Esophagus muscularis mucosa (tissue), 4 donors: ENCODE results near the gene AJAP1. TPM values are rescaled to one million over a fixed set of nuclear protein-coding genes. Genes with fewer than 3 reads are reported as not detected.

Experiments
- DNase-seq: peaks from one replicate; pipeline ENCODE4 v3.0.0-alpha.2; 2017; ENCODE audit errors: extremely low spot score
- H3K27ac ChIP-seq, 4 donors: fragments of 200-600 bp; sonication (generic); replicated peaks in 1 of 4; 1 replicate in 3 of 4; 2 replicates in 1 of 4; pipeline ENCODE4 v1.5.1; 2016 to 2019; ENCODE audit warnings: mild to moderate bottlenecking in 1 of 4
- H3K27me3 ChIP-seq, 4 donors: fragments of 200-600 bp; sonication (generic); one replicate each; pipeline versions ENCODE4 v1.5.1 to v1.6.0; 2016 to 2019
- H3K36me3 ChIP-seq, 4 donors: fragments of 200-600 bp; sonication (generic); one replicate each; pipeline ENCODE4 v1.5.1; 2016 to 2019
- H3K4me1 ChIP-seq, 4 donors: fragments of 200-600 bp; sonication (generic); one replicate each; pipeline ENCODE4 v1.5.1; 2016 to 2019
- H3K4me3 ChIP-seq, 4 donors: fragments of 200-600 bp; sonication (generic); 1 replicate in 2 of 4; 2 replicates in 2 of 4; pipeline ENCODE4 v1.5.1; 2016 to 2019; ENCODE audit warnings: mild to moderate bottlenecking in 4 of 4, moderate library complexity in 1 of 4
- H3K9me3 ChIP-seq, 4 donors: fragments of 200-600 bp; sonication (generic); 1 replicate in 3 of 4; 2 replicates in 1 of 4; pipeline ENCODE4 v1.5.1; 2016 to 2019
- CTCF ChIP-seq, 3 experiments: fragments of 200-600 bp in 2 of 3; fragments of 450-650 bp in 1 of 3; sonication (generic) in 2 of 3; IDR thresholded peaks; one replicate each; pipeline ENCODE4 v1.5.1; 2017 to 2019; ENCODE audit warnings: antibody characterized with exemption in 3 of 3, mild to moderate bottlenecking in 2 of 3, moderate library complexity in 1 of 3
- EP300 ChIP-seq: sonication (generic); formaldehyde crosslinking; IDR thresholded peaks from one replicate; pipeline ENCODE4 v1.6.1; 2017; ENCODE audit warnings: antibody characterized with exemption
- POLR2A ChIP-seq: fragments of 450-650 bp; IDR thresholded peaks from one replicate; pipeline ENCODE4 v1.6.1; 2017; ENCODE audit warnings: antibody characterized with exemption, moderate library complexity, mild to moderate bottlenecking, low read depth
- POLR2AphosphoS5 ChIP-seq, 2 donors: sonication (generic); formaldehyde crosslinking; IDR thresholded peaks; one replicate each; pipeline ENCODE4 v1.6.1; 2017; ENCODE audit warnings: antibody characterized with exemption in 2 of 2
- WGBS: methylation state at CpG from one replicate; pipeline ENCODE4 v1.1.5; 2018; 5-methylcytosine and 5-hydroxymethylcytosine counted together
- intact Hi-C: fragments of 100-400 bp; cut with DNase I; formaldehyde crosslinking; loops from one replicate; pipeline ENCODE4 v1.15.1; 2023
- total RNA-seq, 4 donors: library from RNA; depleted of rRNA; stranded (reverse); fragments of >200 nt; gene quantifications; one replicate each; pipeline versions ENCODE4 v1.1.0 to v1.2.1, GENCODE V29; 2016

AJAP1 gene
- total RNA-seq, 4 donors from 2014 or later = 0.40 to 0.84 (median 0.54) TPM

GRCh38 chr1:4689271-4689935 is 35.0 kb downstream of the AJAP1 start:
- Histone ChIP-seq H3K4me3 (no peak overlapping the region), H3K4me1 (no peaks in the 10 kb centered on the region), H3K9me3 (no peaks in the 10 kb centered on the region), H3K27ac (no peak overlapping the region), H3K36me3 (no peaks in the 10 kb centered on the region), H3K27me3 (peaks cover 0 to 42% (median 0%) of the 10 kb centered on the region in 4 donors)
- DNase-seq = no peak
- no peak for TF ChIP-seq POLR2A
- TF ChIP-seq EP300 = no peak
- TF ChIP-seq CTCF (IDR thresholded peaks at IDR 0.05) = no peak
- WGBS = 80% methylated on average over 14 of the region's 24 CpGs
- intact Hi-C loops = no loop called here

- no peak for DNase-seq
- intact Hi-C loops = no loop called here
- H3K4me1 ChIP-seq = no peaks in the 10 kb centered on the region
- H3K4me3 ChIP-seq = no peak overlapping the region
- H3K27ac ChIP-seq = no peak overlapping the region
- H3K36me3 ChIP-seq = no peaks in the 10 kb centered on the region
- WGBS = 89% methylated on average over 5 of the region's 19 CpGs
- TF ChIP-seq CTCF (IDR thresholded peaks at IDR 0.05) (no peak), EP300 (no peak), POLR2A (no peak), POLR2AphosphoS5 (IDR thresholded peaks at IDR 0.05) (no peak)
- H3K9me3 ChIP-seq = peaks cover 0 to 5% (median 0%) of the 10 kb centered on the region in 4 donors
- peaks cover 0 to 39% (median 0%) of the 10 kb centered on the region in 4 donors for H3K27me3 ChIP-seq
These were observed 35.7 kb downstream of the AJAP1 start for GRCh38 chr1:4689941-4690635.

GRCh38 chr1:4690951-4691675 is 36.7 kb downstream of the AJAP1 start:
- no peak for DNase-seq
- no peak for TF ChIP-seq POLR2AphosphoS5 (IDR thresholded peaks at IDR 0.05)
- TF ChIP-seq EP300 = no peak
- no peak for TF ChIP-seq POLR2A
- TF ChIP-seq CTCF (IDR thresholded peaks at IDR 0.05) = no peak
- Histone ChIP-seq H3K4me1 (no peaks in the 10 kb centered on the region), H3K4me3 (no peak overlapping the region), H3K9me3 (peaks cover 0 to 5% (median 0%) of the 10 kb centered on the region in 4 donors), H3K27me3 (peaks cover 0 to 38% (median 0%) of the 10 kb centered on the region in 4 donors), H3K27ac (no peak overlapping the region), H3K36me3 (no peaks in the 10 kb centered on the region)
- WGBS = no CpG with 5 or more reads among the region's 19 CpGs
- intact Hi-C loops = no loop called here

GRCh38 chr1:4691766-4692405 is 37.5 kb downstream of the AJAP1 start:
- WGBS = 87% methylated on average over 26 of the region's 26 CpGs
- peaks cover 0 to 38% (median 0%) of the 10 kb centered on the region in 4 donors for H3K27me3 ChIP-seq
- intact Hi-C loops = no loop called here
- no peak overlapping the region for H3K27ac ChIP-seq
- no peaks in the 10 kb centered on the region for H3K4me1 ChIP-seq
- H3K4me3 ChIP-seq = no peak overlapping the region
- TF ChIP-seq POLR2A (no peak), POLR2AphosphoS5 (IDR thresholded peaks at IDR 0.05) (no peak)
- DNase-seq = no peak
- H3K36me3 ChIP-seq = no peaks in the 10 kb centered on the region
- peaks cover 0 to 5% (median 0%) of the 10 kb centered on the region in 4 donors for H3K9me3 ChIP-seq

GRCh38 chr1:4692437-4692836 is 38.0 kb downstream of the AJAP1 start:
- H3K27me3 ChIP-seq = peaks cover 0 to 34% (median 0%) of the 10 kb centered on the region in 4 donors
- WGBS = 78% methylated on average over 6 of the region's 6 CpGs
- DNase-seq = no peak
- no peak overlapping the region for H3K4me3 ChIP-seq
- no peak for TF ChIP-seq CTCF (IDR thresholded peaks at IDR 0.05)
- TF ChIP-seq POLR2A = no peak
- TF ChIP-seq EP300 = no peak
- TF ChIP-seq POLR2AphosphoS5 (IDR thresholded peaks at IDR 0.05) = no peak
- no peak overlapping the region for H3K27ac ChIP-seq
- no peaks in the 10 kb centered on the region for H3K36me3 ChIP-seq
- intact Hi-C loops = no loop called here
- no peaks in the 10 kb centered on the region for H3K4me1 ChIP-seq
- peaks cover 0 to 5% (median 0%) of the 10 kb centered on the region in 4 donors for H3K9me3 ChIP-seq
